H1 (cell line): ENCODE measurements around the gene AFAP1L1. TPM values are rescaled to one million over a fixed set of nuclear protein-coding genes. Genes with fewer than 3 reads are reported as not detected.

ENCODE experiments used
- CTCF ChIA-PET: fragments of 300-600 bp; sonication (Branson Sonifier 250); formaldehyde crosslinking; loops from one replicate; lab custom pipeline; 2021; ENCODE audit not compliant: partially characterized antibody; lab: Charles Lee
- POLR2A ChIA-PET: fragments of 300-600 bp; sonication (Branson Sonifier 250); formaldehyde crosslinking; loops from one replicate; lab custom pipeline; 2021; ENCODE audit warnings: inconsistent platforms; ENCODE audit not compliant: partially characterized antibody; lab: Charles Lee
- DNase-seq, 2 experiments: peaks; one replicate each; pipeline versions ENCODE4 v3.0.0 to v3.0.0-alpha.2; 2010 to 2022; ENCODE audit warnings: low spot score in 2 of 2, low read depth in 1 of 2, mixed read lengths in 1 of 2
- FAIRE-seq: peaks from 2 replicates; lab custom pipeline; 2011; peaks lifted over from hg19 to GRCh38; lab: Jason Lieb, UNC
- H2AFZ ChIP-seq: 2 replicates; pipeline ENCODE4 v1.8.1; 2012; ENCODE audit warnings: low read length, inconsistent platforms
- H2AK5ac ChIP-seq: 2 replicates; pipeline ENCODE4 v1.6.1; 2013; ENCODE audit warnings: low read depth, low read length
- H2BK120ac ChIP-seq: replicated peaks from 2 replicates; pipeline ENCODE3; 2013; ENCODE audit warnings: low read depth, low read length, inconsistent platforms
- H2BK12ac ChIP-seq: 2 replicates; pipeline ENCODE4 v1.6.1; 2013; ENCODE audit warnings: low read depth, low read length
- H2BK15ac ChIP-seq: 2 replicates; pipeline ENCODE4 v1.6.1; 2013; ENCODE audit warnings: low read length
- H2BK20ac ChIP-seq: 2 replicates; pipeline ENCODE4 v1.6.1; 2013; ENCODE audit warnings: low read length
- H2BK5ac ChIP-seq: 2 replicates; pipeline ENCODE4 v1.6.1; 2013; ENCODE audit warnings: low read depth, low read length
- H3K14ac ChIP-seq: 2 replicates; pipeline ENCODE4 v1.6.1; 2013; ENCODE audit warnings: inconsistent platforms; ENCODE audit not compliant: insufficient read length
- H3K18ac ChIP-seq: 2 replicates; pipeline ENCODE4 v1.6.1; 2013; ENCODE audit warnings: low read length; ENCODE audit errors: extremely low read depth
- H3K23ac ChIP-seq: 2 replicates; pipeline ENCODE4 v1.6.1; 2013; ENCODE audit warnings: inconsistent platforms; ENCODE audit not compliant: insufficient read length
- H3K23me2 ChIP-seq: 2 replicates; pipeline ENCODE4 v1.6.1; 2013; ENCODE audit warnings: low read depth, low read length
- H3K27ac ChIP-seq: 2 replicates; pipeline ENCODE4 v1.6.1; 2011; ENCODE audit warnings: low read depth, low read length, inconsistent platforms
- H3K27me3 ChIP-seq, 4 experiments: replicated peaks in 1 of 4; 1 replicate in 1 of 4; 2 replicates in 3 of 4; pipeline versions ENCODE4 v1.6.1 to v1.8.1; 2011 to 2013; ENCODE audit warnings: low read length in 3 of 4, mild to moderate bottlenecking in 3 of 4, inconsistent platforms in 2 of 4, mixed read lengths in 2 of 4, moderate library complexity in 1 of 4; ENCODE audit not compliant: control insufficient read depth in 3 of 4, insufficient read depth in 3 of 4; ENCODE audit errors: extremely low read depth in 1 of 4
- H3K36me3 ChIP-seq, 4 experiments: 2 replicates each; pipeline versions ENCODE4 v1.6.1 to v1.8.1; 2011 to 2013; ENCODE audit warnings: mild to moderate bottlenecking in 4 of 4, low read length in 3 of 4, moderate library complexity in 2 of 4, control low read depth in 1 of 4, inconsistent platforms in 1 of 4; ENCODE audit not compliant: insufficient read depth in 4 of 4, control insufficient read depth in 2 of 4
- H3K4ac ChIP-seq: replicated peaks from 2 replicates; pipeline ENCODE3; 2013; ENCODE audit warnings: low read length, low read depth, mixed read lengths, inconsistent platforms; ENCODE audit not compliant: insufficient read length
- H3K4me1 ChIP-seq, 4 experiments: replicated peaks in 1 of 4; 1 replicate in 1 of 4; 2 replicates in 3 of 4; pipeline versions ENCODE4 v1.6.1 to v1.8.1; 2011 to 2013; ENCODE audit warnings: low read length in 3 of 4, inconsistent platforms in 2 of 4, mixed read lengths in 1 of 4; ENCODE audit not compliant: insufficient read depth in 4 of 4, control insufficient read depth in 3 of 4
- H3K4me2 ChIP-seq, 2 experiments: 2 replicates each; pipeline versions ENCODE4 v1.6.1 to v1.8.1; 2011 to 2013; ENCODE audit warnings: low read depth in 2 of 2, low read length in 2 of 2, control low read depth in 1 of 2, inconsistent platforms in 1 of 2, mild to moderate bottlenecking in 1 of 2; ENCODE audit not compliant: insufficient read depth in 1 of 2
- H3K4me3 ChIP-seq, 4 experiments: fragments of 200-600, 300-600 bp in 1 of 4; sonication (generic), shearing (Covaris generic), sonication (Bioruptor Twin) in 1 of 4; 2 replicates each; pipeline versions ENCODE4 v1.5.1 to v1.8.1; 2011 to 2016; ENCODE audit warnings: low read length in 4 of 4, low read depth in 3 of 4, control low read depth in 2 of 4, inconsistent platforms in 2 of 4, mild to moderate bottlenecking in 2 of 4, mixed read lengths in 1 of 4, moderate library complexity in 1 of 4; ENCODE audit not compliant: insufficient read depth in 2 of 4; ENCODE audit errors: extremely low read depth in 1 of 4
- H3K56ac ChIP-seq: replicated peaks from 2 replicates; pipeline ENCODE3; 2013; ENCODE audit warnings: low read depth, mild to moderate bottlenecking, mixed read lengths, low read length, inconsistent platforms; ENCODE audit not compliant: insufficient read length
- H3K79me1 ChIP-seq: 2 replicates; pipeline ENCODE4 v1.6.1; 2013; ENCODE audit warnings: low read depth, low read length, control low read depth
- H3K79me2 ChIP-seq, 2 experiments: 2 replicates each; pipeline versions ENCODE4 v1.6.1 to v1.8.1; 2012 to 2013; ENCODE audit warnings: low read length in 2 of 2, mild to moderate bottlenecking in 2 of 2, inconsistent platforms in 1 of 2; ENCODE audit not compliant: insufficient read depth in 2 of 2, control insufficient read depth in 1 of 2
- H3K9ac ChIP-seq, 4 experiments: replicated peaks in 1 of 4; 1 replicate in 1 of 4; 2 replicates in 3 of 4; pipeline versions ENCODE4 v1.6.1 to v1.8.1; 2011 to 2013; ENCODE audit warnings: low read depth in 3 of 4, low read length in 3 of 4, control low read depth in 2 of 4, mild to moderate bottlenecking in 2 of 4, moderate library complexity in 2 of 4, inconsistent platforms in 1 of 4; ENCODE audit errors: extremely low read depth in 1 of 4
- H3K9me3 ChIP-seq, 2 experiments: 2 replicates each; pipeline versions ENCODE4 v1.6.1 to v1.8.1; 2012 to 2013; ENCODE audit warnings: mild to moderate bottlenecking in 2 of 2, moderate library complexity in 2 of 2, control low read depth in 1 of 2, inconsistent platforms in 1 of 2, low read depth in 1 of 2, low read length in 1 of 2, mixed read lengths in 1 of 2; ENCODE audit not compliant: insufficient read depth in 2 of 2
- H4K20me1 ChIP-seq, 2 experiments: replicated peaks in 1 of 2; 2 replicates each; pipeline versions ENCODE3 to v1.8.1; 2011 to 2013; ENCODE audit warnings: inconsistent platforms in 2 of 2, low read length in 2 of 2, mild to moderate bottlenecking in 1 of 2; ENCODE audit not compliant: insufficient read depth in 2 of 2, control insufficient read depth in 1 of 2
- H4K5ac ChIP-seq: 2 replicates; pipeline ENCODE4 v1.6.1; 2013; ENCODE audit warnings: low read length, low read depth, mixed read lengths, inconsistent platforms; ENCODE audit not compliant: insufficient read length
- H4K8ac ChIP-seq: 2 replicates; pipeline ENCODE4 v1.8.0; 2013; ENCODE audit warnings: mild to moderate bottlenecking, moderate library complexity, low read length, inconsistent platforms; ENCODE audit not compliant: insufficient read depth; ENCODE audit errors: extremely low read depth
- H4K91ac ChIP-seq: replicated peaks from 2 replicates; pipeline ENCODE3; 2013; ENCODE audit warnings: low read length, mixed read lengths, inconsistent platforms; ENCODE audit not compliant: insufficient read length
- BRCA1 ChIP-seq: IDR thresholded peaks from 2 replicates; pipeline ENCODE4 v1.6.1; 2012; ENCODE audit warnings: low read depth, low read length, improper control_type of control experiment
- POLR2A ChIP-seq, 2 experiments: IDR thresholded peaks; 1 replicate in 1 of 2; 2 replicates in 1 of 2; pipeline ENCODE4 v1.6.1; 2011; ENCODE audit warnings: low read depth in 2 of 2, low read length in 2 of 2, mild to moderate bottlenecking in 2 of 2; ENCODE audit errors: control extremely low read depth in 1 of 2
- RFX5 ChIP-seq: IDR thresholded peaks from 2 replicates; pipeline ENCODE4 v1.6.1; 2011; ENCODE audit warnings: low read depth, low read length, improper control_type of control experiment, borderline replicate concordance
- RXRA ChIP-seq: IDR thresholded peaks from 2 replicates; pipeline ENCODE4 v1.6.1; 2011; ENCODE audit warnings: low read depth, mild to moderate bottlenecking, low read length, moderate library complexity; ENCODE audit not compliant: insufficient read depth
- SP1 ChIP-seq: IDR thresholded peaks from 2 replicates; pipeline ENCODE4 v1.6.1; 2011; ENCODE audit warnings: low read depth, low read length
- SUZ12 ChIP-seq: fragments of 200-600 bp; sonication (generic); IDR thresholded peaks from 2 replicates; pipeline ENCODE4 v1.6.1; 2012; ENCODE audit warnings: mild to moderate bottlenecking, inconsistent platforms, low read length, moderate library complexity, mixed read lengths
- TCF12 ChIP-seq: IDR thresholded peaks from 2 replicates; pipeline ENCODE4 v1.6.1; 2011; ENCODE audit warnings: low read depth, mild to moderate bottlenecking, low read length
- WGBS, 2 experiments: shearing (Covaris generic) in 1 of 2; methylation state at CpG; one replicate each; pipeline versions ENCODE4 v1.1.6 to v1.1.7; 2013 to 2015; ENCODE audit warnings: low lambda C conversion rate in 2 of 2, mixed read lengths in 2 of 2, inconsistent platforms in 1 of 2, low coverage in 1 of 2, missing lambda C conversion rate in 1 of 2; ENCODE audit not compliant: insufficient replicate concordance in 2 of 2, insufficient coverage in 1 of 2, insufficient read length in 1 of 2; ENCODE audit errors: extremely low coverage in 1 of 2, missing lambda C conversion rate in 1 of 2; 5-methylcytosine and 5-hydroxymethylcytosine counted together
- polyA plus RNA-seq, 7 experiments: library from polyadenylated mRNA; depleted of rRNA in 3 of 7; stranded (reverse) in 5 of 7; unstranded in 2 of 7; fragments of >200 nt in 5 of 7; fragments of 200-250 nt in 2 of 7; gene quantifications; 1 replicate in 5 of 7; 2 replicates in 1 of 7; 4 replicates in 1 of 7; pipeline versions ENCODE4 v1.2.1 to v1.2.3, GENCODE V29; 2011 to 2013; ENCODE audit warnings: missing spikeins in 2 of 7, mixed read lengths in 2 of 7
- total RNA-seq: library from RNA; stranded (reverse); fragmentation: NEBNext Ultra II Directional; extraction: Animal tissue kit (Norgen Biotek cat#: 25700); gene quantifications from 2 replicates; pipeline ENCODE4 v1.2.1, GENCODE V29; 2021

Gene AFAP1L1
- total and polyA plus RNA-seq, 2 of the 8 experiments (the other 6 are each of a cell fraction or from before 2014, with no cell fraction given), result 0.79 to 4.7 TPM

DNA sequence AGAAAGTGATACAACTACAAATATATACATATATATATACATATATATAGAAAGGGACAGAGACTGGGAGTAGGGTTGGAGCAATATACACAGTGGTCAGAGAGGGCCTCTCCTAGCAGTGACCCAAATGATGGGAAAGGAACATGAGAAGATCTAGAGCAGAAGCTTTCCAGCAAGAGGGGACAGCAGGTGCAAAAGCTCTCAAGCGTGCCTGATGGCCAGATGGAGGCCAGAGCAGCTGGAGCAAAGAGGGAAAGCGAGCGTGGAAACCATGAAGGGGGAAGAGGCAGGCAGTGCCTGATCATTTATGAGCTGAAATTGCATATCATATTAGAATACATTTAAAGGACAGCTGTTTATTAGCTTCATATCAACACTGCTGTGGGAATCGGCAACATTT lies 66.1 kb downstream of the AFAP1L1 start:
- 83% methylated on average over 4 of the region's 4 CpGs; no CpG with 5 or more reads in 1 of the 2 experiments for WGBS, 2 experiments
- Histone ChIP-seq H2AK5ac (no peak overlapping the region), H3K14ac (no peak overlapping the region), H4K20me1 (no peaks in the 10 kb centered on the region), H3K4ac (no peak overlapping the region), H2AFZ (no peak overlapping the region), H3K27ac (no peak overlapping the region), H3K36me3 (no peaks in the 10 kb centered on the region), H3K9me3 (no peaks in the 10 kb centered on the region), H3K9ac (no peak overlapping the region), H2BK15ac (no peak overlapping the region), H2BK12ac (no peak overlapping the region), H2BK120ac (no peak overlapping the region), H3K79me1 (no peaks in the 10 kb centered on the region), H2BK5ac (no peak overlapping the region), H3K4me1 (no peaks in the 10 kb centered on the region), H3K4me3 (no peak overlapping the region), H3K23ac (no peak overlapping the region), H2BK20ac (no peak overlapping the region), H4K5ac (no peak overlapping the region), H3K27me3 (no peaks in the 10 kb centered on the region), H3K79me2 (no peaks in the 10 kb centered on the region), H4K91ac (no peak overlapping the region), H3K18ac (no peak overlapping the region), H3K23me2 (no peaks in the 10 kb centered on the region), H3K56ac (no peak overlapping the region), H4K8ac (no peak overlapping the region), H3K4me2 (no peak overlapping the region)
- DNase-seq (no peak), FAIRE-seq (no peak)
- TF ChIP-seq TCF12 (no peak), POLR2A (IDR thresholded peaks at IDR 0.05; ENCODE audit: control extremely low read depth in 1 of 2, low read depth in 2 of 2, low read length in 2 of 2) (no peak), RFX5 (no peak), SUZ12 (no peak), BRCA1 (no peak), RXRA (no peak), SP1 (no peak)
- ChIA-PET CTCF (interaction anchor here (0.9 to 5.5 kb wide), 3 partner anchors 17 to 496 kb away, joined by 3 to 18 read pairs (median 6); no protein-coding TSS in a partner anchor), POLR2A (no interaction called here)
